NCI-H2171 (cell line): Measurements from ENCODE around the gene OR2T8.

Experiments
- DNase-seq: peaks from one replicate; lab custom pipeline; 2025; lab: John Stamatoyannopoulos, UW

OR2T8 gene

DNA sequence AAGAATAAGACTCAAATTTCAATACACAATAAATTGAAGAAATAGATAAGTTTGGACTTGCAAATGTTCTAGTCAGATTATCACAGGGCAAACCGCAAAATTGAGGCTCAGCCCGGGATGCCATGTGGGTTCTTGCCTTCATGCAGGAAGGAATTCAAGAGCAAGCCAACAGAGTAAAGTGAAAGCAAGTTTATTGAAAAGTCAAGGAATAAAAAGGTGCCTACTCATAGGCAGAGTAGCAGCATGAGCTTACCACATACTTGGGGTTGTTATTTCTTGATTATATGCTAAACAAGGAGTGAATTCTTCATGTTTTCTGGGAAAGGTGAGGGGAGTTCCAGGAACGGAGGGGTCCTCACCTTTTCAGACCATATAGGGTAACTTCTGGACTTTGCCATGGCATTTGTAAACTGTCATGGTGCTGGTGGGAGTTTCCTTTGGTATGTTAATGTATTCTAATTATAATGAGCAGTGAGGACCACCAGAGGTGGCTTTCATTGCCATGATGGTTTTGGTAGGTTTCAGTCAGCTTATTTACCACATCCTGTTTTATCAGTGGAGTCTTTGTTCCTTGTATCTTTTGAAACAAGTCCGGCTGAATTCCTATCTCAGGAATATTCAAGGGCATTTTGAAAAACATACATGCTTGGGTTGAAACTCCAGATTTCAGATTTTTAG, 43.0 kb downstream of the OR2T8 start:
- no peak for DNase-seq

- no peak for DNase-seq
These were observed 44.9 kb downstream of the OR2T8 start, which contains the start of gene OR2AK2 for GRCh38 chr1:247964933-247965332. Gene OR2AK2 (plus strand): TSS chr1:247965233. CDS start chr1:247965377, 144 bp downstream.

DNA sequence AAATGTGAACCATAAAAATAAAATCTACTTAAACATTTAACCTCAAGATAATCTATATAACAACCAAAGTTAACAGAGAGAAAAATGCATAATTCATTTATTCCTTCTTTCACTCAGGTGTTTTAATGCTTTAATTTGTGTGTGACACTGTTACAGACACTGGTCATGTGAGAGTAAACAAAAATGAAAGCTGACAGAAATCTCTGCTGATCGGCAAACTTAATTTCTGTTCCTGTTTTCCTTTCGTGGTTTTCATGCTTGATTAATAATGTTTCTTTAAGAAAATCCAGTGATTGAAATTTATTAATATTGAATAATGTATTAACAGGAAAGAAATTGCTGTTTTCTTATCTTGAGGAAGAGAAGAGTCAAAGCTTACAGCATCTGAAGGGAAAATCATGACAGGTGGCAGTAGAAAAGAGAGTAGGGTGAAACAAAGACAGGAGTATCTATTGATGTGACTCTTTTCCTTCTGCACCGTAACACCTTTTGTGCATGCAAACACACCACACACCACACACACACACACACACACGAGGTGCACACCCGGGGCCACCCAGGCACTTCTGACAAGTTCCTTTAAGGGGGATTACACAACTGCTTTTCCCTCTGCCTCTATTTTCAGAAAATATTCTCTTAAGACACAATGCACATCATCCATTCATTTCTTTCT, 46.6 kb downstream of the OR2T8 start:
- no peak for DNase-seq
